Mesendoderm (in vitro differentiated cells): ENCODE data around the gene SCFD1. TPM values are rescaled to one million over a fixed set of nuclear protein-coding genes. Genes with fewer than 3 reads are reported as not detected.
A peak's percentile ranks its signal among the peaks of the same experiment; 100 is the strongest.
"Not testable (repeated sequence)": the region's sequence is repeated elsewhere in the genome, so short reads cannot be mapped to it uniquely, and the experiment has no call there.

Source experiments
- DNase-seq: peaks from one replicate; pipeline ENCODE4 v3.0.0; 2013
- H2AK5ac ChIP-seq: 2 replicates; pipeline ENCODE4 v1.6.1; 2013; ENCODE audit warnings: low read length, inconsistent platforms
- H2BK120ac ChIP-seq: 2 replicates; pipeline ENCODE4 v1.6.1; 2013; ENCODE audit warnings: low read depth, mild to moderate bottlenecking, low read length, moderate library complexity, mixed read lengths
- H2BK15ac ChIP-seq: replicated peaks from 2 replicates; pipeline ENCODE4 v1.6.1; 2013; ENCODE audit warnings: low read depth, mild to moderate bottlenecking, moderate library complexity
- H2BK5ac ChIP-seq: 2 replicates; pipeline ENCODE4 v1.6.1; 2013; ENCODE audit warnings: low read length, inconsistent platforms
- H3K18ac ChIP-seq: 2 replicates; pipeline ENCODE4 v1.6.1; 2013; ENCODE audit warnings: mild to moderate bottlenecking, low read length, mixed read lengths
- H3K23ac ChIP-seq: one replicate; pipeline ENCODE4 v1.6.1; 2013; ENCODE audit warnings: low read length
- H3K27ac ChIP-seq: 2 replicates; pipeline ENCODE4 v1.5.1; 2013; ENCODE audit warnings: low read depth, mild to moderate bottlenecking, inconsistent platforms, low read length, moderate library complexity
- H3K27me3 ChIP-seq: 2 replicates; pipeline ENCODE4 v1.6.1; 2013; ENCODE audit warnings: low read length, control low read depth, mild to moderate bottlenecking, inconsistent platforms; ENCODE audit not compliant: insufficient read depth, poor library complexity
- H3K36me3 ChIP-seq: 2 replicates; pipeline ENCODE4 v1.6.1; 2013; ENCODE audit warnings: low read length, inconsistent platforms; ENCODE audit not compliant: control insufficient read depth, insufficient read depth
- H3K4ac ChIP-seq: one replicate; pipeline ENCODE4 v1.6.1; 2013; ENCODE audit warnings: low read depth, mild to moderate bottlenecking, low read length, moderate library complexity
- H3K4me1 ChIP-seq: 2 replicates; pipeline ENCODE4 v1.6.1; 2013; ENCODE audit warnings: low read depth, low read length, inconsistent platforms; ENCODE audit not compliant: control insufficient read depth
- H3K4me2 ChIP-seq: 2 replicates; pipeline ENCODE4 v1.6.1; 2013; ENCODE audit warnings: low read length
- H3K4me3 ChIP-seq: 2 replicates; pipeline ENCODE4 v1.5.1; 2013; ENCODE audit warnings: mild to moderate bottlenecking, low read length
- H3K56ac ChIP-seq: one replicate; pipeline ENCODE4 v1.6.1; 2013; ENCODE audit warnings: low read length
- H3K79me1 ChIP-seq: 2 replicates; pipeline ENCODE4 v1.6.1; 2013; ENCODE audit warnings: low read length, inconsistent platforms
- H3K79me2 ChIP-seq: 2 replicates; pipeline ENCODE4 v1.6.1; 2013; ENCODE audit warnings: mild to moderate bottlenecking, low read length; ENCODE audit not compliant: control insufficient read depth, insufficient read depth
- H3K9ac ChIP-seq: 2 replicates; pipeline ENCODE4 v1.6.1; 2013; ENCODE audit warnings: low read length, inconsistent platforms
- H4K5ac ChIP-seq: one replicate; pipeline ENCODE4 v1.6.1; 2013; ENCODE audit warnings: low read length
- H4K8ac ChIP-seq: one replicate; pipeline ENCODE4 v1.6.1; 2013; ENCODE audit warnings: low read depth, mild to moderate bottlenecking, control low read depth, low read length, moderate library complexity
- WGBS: extraction: QIAGEN DNeasy Blood & Tissue Kit; methylation state at CpG from one replicate; pipeline ENCODE4 v1.1.7; 2013; ENCODE audit warnings: low lambda C conversion rate, missing lambda C conversion rate; ENCODE audit not compliant: insufficient coverage; ENCODE audit errors: extremely low coverage; 5-methylcytosine and 5-hydroxymethylcytosine counted together
- polyA plus RNA-seq, 2 experiments: library from polyadenylated mRNA; stranded (reverse); fragments of 200-250 nt; gene quantifications; one replicate each; pipeline ENCODE4 v1.2.3, GENCODE V29; 2013

SCFD1 gene
- 99.3 TPM for polyA plus RNA-seq (2013, experiment 1 of 2)
- 96.9 TPM for polyA plus RNA-seq (2013, experiment 2 of 2)

DNA sequence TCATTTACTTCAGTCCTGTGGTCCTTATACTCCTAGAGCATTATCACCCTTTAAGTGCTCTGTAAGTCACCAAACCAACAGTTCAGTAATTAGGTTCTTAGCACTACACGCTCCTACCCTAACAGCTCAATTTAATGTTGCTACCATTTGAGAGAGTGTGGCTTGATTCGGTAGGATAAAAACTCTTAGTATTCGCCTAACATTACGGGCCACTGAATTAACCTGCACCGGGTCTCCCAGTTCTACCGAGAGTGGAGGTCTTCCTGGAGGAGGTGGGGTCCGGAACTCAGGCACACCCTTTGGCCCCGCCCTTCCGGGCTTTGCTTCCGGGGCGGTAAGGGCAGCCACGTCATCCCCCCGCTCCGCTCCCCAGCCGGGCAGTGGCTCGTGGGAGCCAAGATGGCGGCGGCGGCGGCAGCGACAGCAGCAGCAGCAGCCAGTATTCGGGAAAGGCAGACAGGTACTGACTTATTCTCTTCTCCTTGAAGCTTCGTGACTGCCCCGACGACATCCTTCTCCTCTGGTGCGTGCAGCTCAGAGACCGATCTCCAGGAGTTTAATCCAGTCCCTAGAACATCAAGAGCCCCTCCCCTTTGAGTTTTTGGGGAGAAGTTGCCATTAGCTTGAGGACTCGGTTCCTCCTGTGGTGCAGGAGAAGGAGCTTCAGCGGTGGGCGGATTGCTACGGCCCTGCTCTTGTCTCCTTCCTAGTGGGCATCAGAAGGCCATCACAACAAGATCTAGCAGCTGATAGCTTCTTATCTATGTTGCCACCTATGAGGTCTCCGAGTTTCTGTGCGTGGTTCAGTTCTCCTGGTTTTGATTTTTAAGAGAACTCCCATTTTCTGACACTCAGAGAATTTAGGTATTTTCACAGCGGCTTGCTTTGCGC is at the start of gene SCFD1:
Gene SCFD1 (plus strand): TSS at position 380 of the 891 bp plus-strand sequence. CDS start 20 bp downstream, at position 400.
- Histone ChIP-seq H3K36me3 (no peaks in the 10 kb centered on the region), H3K4ac (peak within 1 kb of the TSS; percentile 79)

DNA sequence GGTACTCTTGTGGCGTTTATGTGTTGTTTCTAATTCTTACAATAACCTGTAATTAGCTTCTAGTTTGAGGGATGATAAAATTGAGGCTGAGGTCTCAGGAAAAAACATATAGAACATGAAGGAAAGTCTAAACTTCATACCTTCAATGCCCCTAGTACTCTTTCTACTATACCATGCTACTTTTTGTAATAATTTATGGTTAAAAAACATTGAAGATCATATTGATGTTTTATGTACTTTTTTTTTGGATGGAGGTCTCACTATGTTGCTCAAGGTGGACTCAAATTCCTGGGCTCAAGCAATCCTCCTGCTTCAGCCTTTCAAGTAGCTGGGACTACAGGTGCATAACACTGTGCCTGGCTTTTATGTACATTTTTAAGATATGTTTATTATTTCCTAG is 49.3 kb upstream of the SCFD1 start:
- Histone ChIP-seq H2BK15ac (no peak overlapping the region), H3K9ac (no peak overlapping the region), H2BK120ac (no peak overlapping the region), H3K4ac (no peak overlapping the region), H3K79me2 (peaks cover 81% of the 10 kb centered on the region), H3K18ac (no peak overlapping the region), H3K36me3 (no peaks in the 10 kb centered on the region), H2BK5ac (no peak overlapping the region), H4K5ac (no peak overlapping the region), H3K79me1 (peaks cover 4% of the 10 kb centered on the region), H3K4me2 (no peak overlapping the region), H4K8ac (no peak overlapping the region), H3K23ac (no peak overlapping the region), H3K4me1 (peaks cover 18% of the 10 kb centered on the region), H3K4me3 (no peak overlapping the region), H2AK5ac (no peak overlapping the region), H3K27ac (no peak overlapping the region), H3K56ac (no peak overlapping the region), H3K27me3 (no peaks in the 10 kb centered on the region)
- DNase-seq: no peak
- WGBS: no CpG with 5 or more reads among the region's 1 CpG

More for the DNA sequence above, at the start of gene SCFD1:
- DNase-seq: peak; percentile 97
- H4K8ac ChIP-seq: peak within 1 kb of the TSS; percentile 95
- peak within 1 kb of the TSS; percentile 94 for H3K27ac ChIP-seq
- peak within 1 kb of the TSS; percentile 88 for H3K4me3 ChIP-seq
- peaks cover 9% of the 10 kb centered on the region for H3K79me1 ChIP-seq
- WGBS: no CpG with 5 or more reads among the region's 35 CpGs
- H3K4me1 ChIP-seq: peaks cover 2% of the 10 kb centered on the region
- H2BK15ac ChIP-seq: no peak within 1 kb of the TSS
- H3K27me3 ChIP-seq: no peaks in the 10 kb centered on the region
- H2BK120ac ChIP-seq: peak within 1 kb of the TSS; percentile 24
- no peak within 1 kb of the TSS for H4K5ac ChIP-seq
- H3K9ac ChIP-seq: peak within 1 kb of the TSS; percentile 93
- H3K18ac ChIP-seq: peak within 1 kb of the TSS; percentile 93
- H3K56ac ChIP-seq: peak within 1 kb of the TSS; percentile 96
- peaks cover 25% of the 10 kb centered on the region for H3K79me2 ChIP-seq
- H3K4me2 ChIP-seq: peak within 1 kb of the TSS; percentile 53
- H3K23ac ChIP-seq: peak within 1 kb of the TSS; percentile 72
- H2BK5ac ChIP-seq: peak within 1 kb of the TSS; percentile 58
- no peak within 1 kb of the TSS for H2AK5ac ChIP-seq

- no peak overlapping the region for H2BK120ac ChIP-seq
- no peak overlapping the region for H3K27ac ChIP-seq
- no peak overlapping the region for H3K4ac ChIP-seq
- no peak overlapping the region for H2BK15ac ChIP-seq
- H3K4me2 ChIP-seq: no peak overlapping the region
- H3K79me1 ChIP-seq: peaks cover 4% of the 10 kb centered on the region
- H3K4me1 ChIP-seq: peaks cover 18% of the 10 kb centered on the region
- no peak overlapping the region for H3K4me3 ChIP-seq
- H4K8ac ChIP-seq: no peak overlapping the region
- no peak for DNase-seq
- no peak overlapping the region for H3K23ac ChIP-seq
- no peak overlapping the region for H4K5ac ChIP-seq
- H3K36me3 ChIP-seq: no peaks in the 10 kb centered on the region
- H2BK5ac ChIP-seq: no peak overlapping the region
- H3K56ac ChIP-seq: no peak overlapping the region
- peaks cover 82% of the 10 kb centered on the region for H3K79me2 ChIP-seq
- H3K9ac ChIP-seq: no peak overlapping the region
- no peak overlapping the region for H3K18ac ChIP-seq
- no peak overlapping the region for H2AK5ac ChIP-seq
- WGBS: 100% methylated on average over 1 of the region's 5 CpGs
- no peaks in the 10 kb centered on the region for H3K27me3 ChIP-seq
Observed at GRCh38 chr14:30573226-30573814, 48.8 kb upstream of the SCFD1 start.

GRCh38 chr14:30573966-30574365 is 48.2 kb upstream of the SCFD1 start:
- peaks cover 82% of the 10 kb centered on the region for H3K79me2 ChIP-seq
- peaks cover 4% of the 10 kb centered on the region for H3K79me1 ChIP-seq
- H3K56ac ChIP-seq: no peak overlapping the region
- H3K4ac ChIP-seq: no peak overlapping the region
- no CpG with 5 or more reads among the region's 2 CpGs for WGBS
- no peak overlapping the region for H3K18ac ChIP-seq
- H3K36me3 ChIP-seq: no peaks in the 10 kb centered on the region
- no peak overlapping the region for H4K5ac ChIP-seq
- no peak overlapping the region for H3K4me3 ChIP-seq
- no peak overlapping the region for H2BK5ac ChIP-seq
- no peak overlapping the region for H3K27ac ChIP-seq
- H2AK5ac ChIP-seq: no peak overlapping the region
- H2BK15ac ChIP-seq: no peak overlapping the region
- H3K27me3 ChIP-seq: no peaks in the 10 kb centered on the region
- H3K23ac ChIP-seq: no peak overlapping the region
- no peak overlapping the region for H4K8ac ChIP-seq
- H3K4me2 ChIP-seq: no peak overlapping the region
- DNase-seq: no peak
- H2BK120ac ChIP-seq: no peak overlapping the region
- H3K9ac ChIP-seq: no peak overlapping the region
- H3K4me1 ChIP-seq: peaks cover 18% of the 10 kb centered on the region

- H3K4ac ChIP-seq, H2BK5ac ChIP-seq, DNase-seq, H3K4me3 ChIP-seq, H3K56ac ChIP-seq, H4K5ac ChIP-seq, H3K4me2 ChIP-seq, H2BK120ac ChIP-seq, H3K79me1 ChIP-seq, H3K9ac ChIP-seq, H3K18ac ChIP-seq, H2AK5ac ChIP-seq, H2BK15ac ChIP-seq, H3K36me3 ChIP-seq, H3K27ac ChIP-seq, H3K27me3 ChIP-seq, H3K23ac ChIP-seq, H4K8ac ChIP-seq: not testable (repeated sequence)
- Histone ChIP-seq H3K4me1 (peaks cover 13% of the 10 kb centered on the region), H3K79me2 (peaks cover 76% of the 10 kb centered on the region)
- WGBS: no CpG with 5 or more reads among the region's 3 CpGs
Observed at GRCh38 chr14:30574777-30575176, 47.3 kb upstream of the SCFD1 start.
